ENCODE results near the gene ASIC4. TPM values are rescaled to one million over a fixed set of nuclear protein-coding genes. Genes with fewer than 3 reads are reported as not detected.

The ASIC4 gene
- total and polyA plus RNA-seq, 2 of the 4 experiments (the other 2 are of a cell fraction), result 0.10 TPM; not detected in 1

GRCh38 chr2:219466816-219467735 lies 47.2 kb upstream of the ASIC4 start:
- ChIA-PET POLR2A (ENCODE audit: unreplicated experiment) (interaction anchor here (0.6 kb wide), 1 partner anchor 734 kb away, joined by 3 read pairs; no protein-coding TSS in a partner anchor), CTCF (interaction anchor here (1.0 kb wide), 1 partner anchor 9 kb away, joined by 3 read pairs; no protein-coding TSS in a partner anchor)
- no peaks in the 10 kb centered on the region; a peak in 1 of 4 replicates for H3K79me1 ChIP-seq (ENCODE audit: low read depth in 1 of 2, low read length in 2 of 2)
- WGBS, 2 experiments (ENCODE audit: extremely low coverage in 2 of 2, insufficient read length in 1 of 2), result 81% methylated on average over 21 of the region's 28 CpGs; no CpG with 5 or more reads in 1 of the 2 experiments
- no peak overlapping the region for H2BK120ac ChIP-seq (ENCODE audit: low read depth, low read length)
- H4K8ac ChIP-seq (ENCODE audit: low read depth in 2 of 2, low read length in 2 of 2), result no peak overlapping the region
- H3K14ac ChIP-seq (replicated peaks; ENCODE audit: low read depth, low read length), result no peak overlapping the region
- H3K4me2 ChIP-seq (ENCODE audit: low read depth, low read length), result no peak overlapping the region
- no peak for TF ChIP-seq USF2 (IDR thresholded peaks at IDR 0.05; ENCODE audit: low read depth, low read length)
- TF ChIP-seq MAZ (IDR thresholded peaks at IDR 0.05; ENCODE audit: borderline replicate concordance, low read depth, low read length), result no peak
- TF ChIP-seq POLR2A (IDR thresholded peaks at IDR 0.05; ENCODE audit: low read depth, low read length), result no peak
- TF ChIP-seq MXI1 (IDR thresholded peaks at IDR 0.05; ENCODE audit: borderline replicate concordance, low read depth, low read length), result no peak
- TF ChIP-seq RFX5 (IDR thresholded peaks at IDR 0.05; ENCODE audit: low read depth, low read length), result no peak
- no peak for TF ChIP-seq ELK1 (IDR thresholded peaks at IDR 0.05; ENCODE audit: borderline replicate concordance, low read depth, low read length)
- no peak for TF ChIP-seq NFE2L2 (IDR thresholded peaks at IDR 0.05; ENCODE audit: low read depth, low read length)
- no peak for TF ChIP-seq RAD21 (IDR thresholded peaks at IDR 0.05; ENCODE audit: low read length)
- TF ChIP-seq RCOR1 (IDR thresholded peaks at IDR 0.05; ENCODE audit: insufficient replicate concordance, low read length), result no peak
- no peak for TF ChIP-seq MAFK (IDR thresholded peaks at IDR 0.05; ENCODE audit: low read depth, low read length)
- TF ChIP-seq CEBPB (IDR thresholded peaks at IDR 0.05; ENCODE audit: low read depth, low read length), result no peak
- TF ChIP-seq SMC3 (IDR thresholded peaks at IDR 0.05; ENCODE audit: low read depth, low read length), result no peak
- H3K23ac ChIP-seq (ENCODE audit: low read depth, low read length), result no peak overlapping the region
- ATAC-seq (ENCODE audit: low read depth), result no peak
- H3K9ac ChIP-seq (ENCODE audit: low read depth, low read length), result no peak overlapping the region
- no peak overlapping the region for H3K18ac ChIP-seq (ENCODE audit: low read depth, low read length)
- H2AFZ ChIP-seq (replicated peaks; ENCODE audit: low read length, poor library complexity), result no peak overlapping the region
- intact Hi-C loops (cut with micrococcal nuclease) (no loop called here), dilution Hi-C loops (cut with HindIII; ENCODE audit: low sequenced_read_pairs, unreplicated experiment) (no loop called here), in situ Hi-C loops (cut with MboI; ENCODE audit: low sequenced_read_pairs) (no loop called here)
- H4K91ac ChIP-seq (ENCODE audit: insufficient read depth, low read depth, low read length), result no peak overlapping the region
- no peaks in the 10 kb centered on the region for H3K9me3 ChIP-seq (ENCODE audit: control insufficient read depth, insufficient read depth, low read length)
- H2BK5ac ChIP-seq (ENCODE audit: low read depth, low read length, poor library complexity, severe bottlenecking), result no peak overlapping the region
- no peak overlapping the region for H3K56ac ChIP-seq (ENCODE audit: extremely low read depth, insufficient read depth, low read length)
- H3K4me1 ChIP-seq (ENCODE audit: control insufficient read depth, insufficient read depth, low read length), result peaks cover 13% of the 10 kb centered on the region
- H2AK5ac ChIP-seq (ENCODE audit: low read depth, low read length), result no peak overlapping the region
- no peak overlapping the region for H3K27ac ChIP-seq (ENCODE audit: insufficient read depth, low read length)
- H2BK20ac ChIP-seq (ENCODE audit: low read depth, low read length), result no peak overlapping the region
- H4K5ac ChIP-seq (ENCODE audit: low read depth, low read length), result no peak overlapping the region
- no peak overlapping the region for H3K4me3 ChIP-seq (ENCODE audit: insufficient read depth, low read depth, low read length)
- no peak overlapping the region for H2BK15ac ChIP-seq (ENCODE audit: low read depth, low read length)
- no peaks in the 10 kb centered on the region; the same call in 1 of the 2 replicates for H4K20me1 ChIP-seq (ENCODE audit: insufficient read depth, low read length)
- DNase-seq, result no peak
- no peaks in the 10 kb centered on the region for H3K27me3 ChIP-seq (ENCODE audit: control insufficient read depth, insufficient read depth, low read length)
- BruUV-seq (replicated peaks), result no TSS peak
- H2AK9ac ChIP-seq (replicated peaks; ENCODE audit: low read depth, low read length, poor library complexity), result no peak overlapping the region
- H3K36me3 ChIP-seq (ENCODE audit: control insufficient read depth, insufficient read depth, low read length), result peaks cover 68% of the 10 kb centered on the region; the same call in 1 of the 2 replicates
- H3K9me1 ChIP-seq (ENCODE audit: insufficient read depth, low read length), result no peaks in the 10 kb centered on the region
- no peak overlapping the region for H3K4ac ChIP-seq (ENCODE audit: low read depth, low read length)
